ENCODE measurements around the gene E2F4. TPM values are rescaled to one million over a fixed set of nuclear protein-coding genes. Genes with fewer than 3 reads are reported as not detected.

Gene E2F4
- total and polyA plus RNA-seq, 10 donors: 40.8 to 134 (median 68.7) TPM

DNA sequence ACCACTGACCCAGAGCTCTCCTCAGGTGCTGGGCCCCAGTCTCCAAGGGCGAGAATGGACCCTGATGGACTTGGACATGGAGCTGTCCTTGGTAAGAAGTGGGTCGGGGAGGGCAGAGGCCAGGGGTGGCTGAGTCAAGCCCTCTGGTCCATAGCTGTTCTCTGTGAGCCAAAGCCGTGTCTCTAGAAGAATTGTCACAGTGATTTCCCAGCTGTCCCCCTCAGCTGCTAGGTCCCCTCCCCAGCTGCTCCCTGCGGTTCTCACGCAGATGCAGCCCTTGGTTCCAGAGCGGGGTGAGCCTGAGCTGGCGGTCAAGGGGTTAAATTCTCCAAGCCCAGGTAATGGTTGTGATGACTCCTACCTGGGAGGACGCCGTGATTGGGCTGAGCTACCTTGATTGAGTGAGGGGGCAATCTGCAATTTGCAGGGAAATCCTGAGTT lies 22.9 kb upstream of the E2F4 start:
- no peaks in the 10 kb centered on the region for H3K9me3 ChIP-seq
- H3K36me3 ChIP-seq: no peaks in the 10 kb centered on the region
- peaks cover 32 to 72% (median 56%) of the 10 kb centered on the region in 6 donors for H3K4me1 ChIP-seq
- WGBS, 5 donors: 8 to 64% (median 54%) methylated on average over 2 to 9 of the region's 9 CpGs
- peak overlapping the region in 2 of 8 donors; percentile 85 to 88 for H3K27ac ChIP-seq
- intact Hi-C loops (cut with DNase I; ENCODE audit: low total_unique reads): no loop called here
- peak overlapping the region in 1 of 8 donors; percentile 22 for H3K4me3 ChIP-seq
- TF ChIP-seq, protein P1, sequence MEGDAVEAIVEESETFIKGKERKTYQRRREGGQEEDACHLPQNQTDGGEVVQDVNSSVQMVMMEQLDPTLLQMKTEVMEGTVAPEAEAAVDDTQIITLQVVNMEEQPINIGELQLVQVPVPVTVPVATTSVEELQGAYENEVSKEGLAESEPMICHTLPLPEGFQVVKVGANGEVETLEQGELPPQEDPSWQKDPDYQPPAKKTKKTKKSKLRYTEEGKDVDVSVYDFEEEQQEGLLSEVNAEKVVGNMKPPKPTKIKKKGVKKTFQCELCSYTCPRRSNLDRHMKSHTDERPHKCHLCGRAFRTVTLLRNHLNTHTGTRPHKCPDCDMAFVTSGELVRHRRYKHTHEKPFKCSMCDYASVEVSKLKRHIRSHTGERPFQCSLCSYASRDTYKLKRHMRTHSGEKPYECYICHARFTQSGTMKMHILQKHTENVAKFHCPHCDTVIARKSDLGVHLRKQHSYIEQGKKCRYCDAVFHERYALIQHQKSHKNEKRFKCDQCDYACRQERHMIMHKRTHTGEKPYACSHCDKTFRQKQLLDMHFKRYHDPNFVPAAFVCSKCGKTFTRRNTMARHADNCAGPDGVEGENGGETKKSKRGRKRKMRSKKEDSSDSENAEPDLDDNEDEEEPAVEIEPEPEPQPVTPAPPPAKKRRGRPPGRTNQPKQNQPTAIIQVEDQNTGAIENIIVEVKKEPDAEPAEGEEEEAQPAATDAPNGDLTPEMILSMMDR (IDR thresholded peaks at IDR 0.05 in 8 of 11, conservative IDR thresholded peaks at IDR 0.05 in 3 of 11): no peak
- TF ChIP-seq POLR2AphosphoS5 (IDR thresholded peaks at IDR 0.05): no peak
- no peak for TF ChIP-seq POLR2A (IDR thresholded peaks at IDR 0.05)
- H3K27me3 ChIP-seq (replicated peaks in 1 of 7): peaks cover 0 to 100% (median 58%) of the 10 kb centered on the region in 7 donors
- no peak for DNase-seq

DNA sequence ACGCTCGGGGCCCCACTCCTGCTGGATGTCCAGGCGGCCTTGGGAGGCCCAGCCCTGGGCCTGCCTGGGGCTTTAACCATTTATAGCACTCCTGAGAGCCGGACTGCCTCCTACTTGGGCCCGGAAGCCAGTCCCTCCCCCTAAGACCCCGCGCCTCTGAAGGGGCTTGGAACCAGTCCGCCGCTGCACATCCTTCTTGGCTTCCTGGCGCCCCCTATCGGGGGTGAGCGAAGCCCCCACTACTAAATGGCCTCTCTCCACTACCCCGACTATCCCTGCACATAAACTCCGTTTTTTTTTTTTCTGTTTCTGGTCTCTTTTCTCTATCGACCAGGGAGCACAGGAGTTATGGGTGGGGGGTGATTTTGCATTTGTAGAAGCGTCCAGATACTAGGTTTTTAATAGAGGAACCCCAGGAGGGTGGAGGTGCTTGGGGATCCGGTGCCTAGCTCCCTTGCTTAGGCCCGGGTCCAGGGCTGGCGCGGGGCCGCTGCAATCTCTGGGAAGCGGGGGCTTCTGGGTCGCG lies 22.2 kb upstream of the E2F4 start:
- DNase-seq: no peak
- WGBS, 5 donors: 6 to 7% (median 6%) methylated on average over 23 to 24 of the region's 24 CpGs
- Histone ChIP-seq H3K27ac (peak overlapping the region in 7 of 8 donors; percentile 65 to 88 (median 82)), H3K27me3 (replicated peaks in 1 of 7) (peaks cover 0 to 100% (median 57%) of the 10 kb centered on the region in 7 donors), H3K9me3 (no peaks in the 10 kb centered on the region), H3K36me3 (no peaks in the 10 kb centered on the region), H3K4me3 (peak overlapping the region; percentile 4 to 66 (median 28)), H3K4me1 (peaks cover 34 to 72% (median 56%) of the 10 kb centered on the region in 6 donors)
- TF ChIP-seq, protein P1 (IDR thresholded peaks at IDR 0.05 in 8 of 11, conservative IDR thresholded peaks at IDR 0.05 in 3 of 11): peak in 8 of 11 experiments; percentile 15 to 65 (median 52)
- TF ChIP-seq POLR2AphosphoS5 (IDR thresholded peaks at IDR 0.05): no peak
- intact Hi-C loops (cut with DNase I; ENCODE audit: low total_unique reads): no loop called here

DNA sequence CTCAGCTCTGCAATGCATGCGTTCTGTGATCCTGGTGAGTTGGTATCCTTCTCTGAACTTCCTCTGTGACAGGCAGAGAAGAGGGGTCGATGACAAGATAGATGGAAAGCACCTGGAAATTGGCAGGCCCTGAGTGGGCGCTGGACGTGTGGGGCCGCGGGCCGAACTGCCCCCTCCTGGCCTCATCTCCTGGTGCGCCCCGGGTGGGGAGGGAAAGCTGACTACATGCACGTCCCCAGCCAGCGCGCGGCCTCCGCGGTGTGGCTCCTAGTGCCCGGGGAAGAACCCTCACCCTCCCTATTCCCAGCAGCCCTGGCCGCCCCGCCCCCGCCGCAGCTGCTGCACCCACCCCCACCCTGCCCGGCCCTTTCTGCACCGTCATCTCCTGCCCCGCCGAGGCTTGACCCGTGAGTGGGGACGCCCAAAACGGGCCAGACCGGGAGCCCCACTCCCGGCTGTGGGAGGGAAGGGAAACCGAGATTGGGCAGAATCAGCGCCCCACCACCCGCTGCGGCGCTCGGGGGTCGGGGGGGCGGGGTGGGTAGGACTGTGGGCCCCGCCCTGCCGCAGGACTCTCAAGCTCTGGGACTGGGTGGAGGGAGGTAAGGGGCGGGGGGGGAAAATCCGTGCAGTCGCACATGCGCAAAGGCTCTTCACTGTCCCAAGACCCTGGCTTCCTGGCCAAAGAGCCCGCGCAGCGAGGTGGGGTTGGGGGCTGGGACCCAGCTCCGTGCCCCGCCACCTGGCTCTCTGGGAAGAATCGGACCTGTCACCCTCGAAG lies 21.6 kb upstream of the E2F4 start, which contains the start of gene NOL3:
NOL3 (plus strand) TSS at position 371 of the 781 bp plus-strand sequence.
- H3K27ac ChIP-seq: peak within 1 kb of the TSS; percentile 49 to 88 (median 82)
- intact Hi-C loops (cut with DNase I; ENCODE audit: low total_unique reads): no loop called here
- TF ChIP-seq POLR2AphosphoS5 (IDR thresholded peaks at IDR 0.05) (peak; percentile 36 to 75 (median 69)), POLR2A (IDR thresholded peaks at IDR 0.05) (no peak)
- TF ChIP-seq, protein P1 (IDR thresholded peaks at IDR 0.05 in 8 of 11, conservative IDR thresholded peaks at IDR 0.05 in 3 of 11): no peak
- no peaks in the 10 kb centered on the region for H3K36me3 ChIP-seq
- H3K4me3 ChIP-seq: peak within 1 kb of the TSS; percentile 4 to 66 (median 28)
- H3K27me3 ChIP-seq (replicated peaks in 1 of 7): peaks cover 0 to 100% (median 52%) of the 10 kb centered on the region in 7 donors
- peak; percentile 89 for DNase-seq
- H3K4me1 ChIP-seq: peaks cover 31 to 72% (median 54%) of the 10 kb centered on the region in 6 donors
- H3K9me3 ChIP-seq: no peaks in the 10 kb centered on the region
- 1 to 4% (median 2%) methylated on average over 5 to 50 of the region's 50 CpGs for WGBS, 5 donors

Data from spleen (tissue), 11 donors.